ENCODE measurements around the gene TACC2. TPM values are rescaled to one million over a fixed set of nuclear protein-coding genes. Genes with fewer than 3 reads are reported as not detected.

Gene TACC2
- total RNA-seq, 1 donor from 2014 or later: 13.4 TPM

DNA sequence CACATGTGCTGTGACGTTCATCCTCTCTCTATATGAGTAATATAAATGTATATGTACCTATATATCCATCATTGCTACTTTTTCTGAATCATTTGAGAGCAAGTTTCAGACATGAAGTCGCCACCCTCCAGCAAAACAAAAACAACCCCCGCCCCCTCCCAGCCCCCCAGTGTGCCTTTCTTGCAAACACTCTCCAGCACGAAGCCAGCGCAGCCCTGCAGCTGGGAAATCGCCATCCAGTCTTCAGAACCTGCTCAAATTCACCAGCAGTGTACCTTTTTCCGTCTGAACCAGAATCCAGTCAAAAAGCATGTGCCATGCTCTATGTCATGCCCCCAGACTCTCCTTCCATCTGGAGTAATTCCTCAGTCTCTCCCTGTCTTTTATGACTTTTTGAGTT lies 135.8 kb downstream of the TACC2 start:
- no peaks in the 10 kb centered on the region for H3K27me3 ChIP-seq (ENCODE audit: control insufficient read depth, insufficient read depth, low read length)
- TF ChIP-seq, protein P1, sequence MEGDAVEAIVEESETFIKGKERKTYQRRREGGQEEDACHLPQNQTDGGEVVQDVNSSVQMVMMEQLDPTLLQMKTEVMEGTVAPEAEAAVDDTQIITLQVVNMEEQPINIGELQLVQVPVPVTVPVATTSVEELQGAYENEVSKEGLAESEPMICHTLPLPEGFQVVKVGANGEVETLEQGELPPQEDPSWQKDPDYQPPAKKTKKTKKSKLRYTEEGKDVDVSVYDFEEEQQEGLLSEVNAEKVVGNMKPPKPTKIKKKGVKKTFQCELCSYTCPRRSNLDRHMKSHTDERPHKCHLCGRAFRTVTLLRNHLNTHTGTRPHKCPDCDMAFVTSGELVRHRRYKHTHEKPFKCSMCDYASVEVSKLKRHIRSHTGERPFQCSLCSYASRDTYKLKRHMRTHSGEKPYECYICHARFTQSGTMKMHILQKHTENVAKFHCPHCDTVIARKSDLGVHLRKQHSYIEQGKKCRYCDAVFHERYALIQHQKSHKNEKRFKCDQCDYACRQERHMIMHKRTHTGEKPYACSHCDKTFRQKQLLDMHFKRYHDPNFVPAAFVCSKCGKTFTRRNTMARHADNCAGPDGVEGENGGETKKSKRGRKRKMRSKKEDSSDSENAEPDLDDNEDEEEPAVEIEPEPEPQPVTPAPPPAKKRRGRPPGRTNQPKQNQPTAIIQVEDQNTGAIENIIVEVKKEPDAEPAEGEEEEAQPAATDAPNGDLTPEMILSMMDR (IDR thresholded peaks at IDR 0.05; ENCODE audit: insufficient read depth, low read length, severe bottlenecking): no peak
- no peak for DNase-seq (ENCODE audit: low read depth)
- H3K36me3 ChIP-seq (ENCODE audit: control insufficient read depth, insufficient read depth, low read length): peaks cover 9% of the 10 kb centered on the region
- FAIRE-seq: no peak
- no peak overlapping the region for H3K4me3 ChIP-seq (ENCODE audit: low read depth, low read length)

DNA sequence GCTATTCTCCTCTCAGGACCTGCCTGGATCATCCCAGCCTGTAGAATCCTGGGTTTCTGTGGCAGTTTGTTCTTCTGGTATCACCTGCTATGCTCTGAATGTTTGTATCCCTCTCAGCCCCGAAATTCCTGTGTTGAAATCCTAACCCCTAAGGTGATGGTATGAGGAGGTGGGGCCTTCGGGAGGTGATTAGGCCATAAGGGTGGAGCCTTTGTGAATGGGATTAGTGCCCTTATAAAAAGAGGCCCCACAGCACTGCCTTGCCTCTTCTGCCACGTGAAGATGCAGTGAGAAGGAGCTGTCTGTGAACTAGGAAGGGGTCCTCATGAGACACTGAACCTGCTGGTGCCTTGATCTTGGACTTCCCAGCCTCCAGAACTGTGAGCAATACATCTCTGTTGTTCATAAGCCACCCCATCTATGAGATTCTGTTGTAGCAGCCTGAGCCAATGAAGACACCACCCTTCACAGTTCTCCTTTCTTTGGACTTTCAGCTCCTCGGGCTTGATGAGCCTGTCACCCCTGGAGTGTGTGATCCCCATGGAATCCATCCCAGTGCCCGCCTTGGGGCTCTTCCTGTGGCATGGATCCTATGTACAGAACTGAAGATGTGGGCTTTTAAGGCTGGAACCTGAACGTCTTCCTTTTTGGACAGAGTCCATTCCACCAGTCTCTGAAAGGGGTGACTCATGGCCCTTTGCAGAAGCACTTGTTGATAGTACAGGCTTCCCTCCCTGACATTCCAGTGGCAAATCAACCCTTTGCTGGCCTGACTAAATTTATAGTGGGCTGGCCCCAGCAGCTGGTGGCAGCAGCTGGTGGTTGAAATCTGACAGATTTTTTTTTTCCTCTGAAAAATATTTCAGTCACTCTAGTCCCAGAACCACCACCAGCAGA lies 138.0 kb downstream of the TACC2 start:
- FAIRE-seq (no peak), DNase-seq (ENCODE audit: low read depth) (peak; percentile 86)
- H3K27me3 ChIP-seq (ENCODE audit: control insufficient read depth, insufficient read depth, low read length): no peaks in the 10 kb centered on the region
- peaks cover 3% of the 10 kb centered on the region for H3K36me3 ChIP-seq (ENCODE audit: control insufficient read depth, insufficient read depth, low read length)
- no peak overlapping the region for H3K4me3 ChIP-seq (ENCODE audit: low read depth, low read length)
- TF ChIP-seq, protein P1 (IDR thresholded peaks at IDR 0.05; ENCODE audit: insufficient read depth, low read length, severe bottlenecking): no peak

DNA sequence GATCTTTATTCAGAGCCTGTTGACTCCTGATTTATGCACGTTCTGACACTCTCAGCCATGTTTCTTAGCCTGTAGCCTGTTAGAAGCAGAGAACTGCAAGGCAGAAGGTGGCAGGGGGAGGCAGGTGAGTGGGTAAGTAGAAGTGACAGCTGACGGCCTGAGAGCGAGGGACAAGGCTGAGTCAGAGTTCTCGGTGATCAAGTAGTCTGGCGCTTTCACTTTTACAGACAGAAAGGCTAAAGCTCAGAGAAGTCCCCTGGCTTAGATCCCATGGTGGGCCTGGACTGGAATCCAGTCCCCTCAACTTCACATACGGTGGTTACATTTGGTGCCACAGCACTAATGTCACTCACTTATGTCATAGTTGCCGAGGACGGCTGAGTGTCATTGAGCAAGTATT lies 139.0 kb downstream of the TACC2 start:
- DNase-seq (ENCODE audit: low read depth) (no peak), FAIRE-seq (no peak)
- TF ChIP-seq, protein P1 (IDR thresholded peaks at IDR 0.05; ENCODE audit: insufficient read depth, low read length, severe bottlenecking): no peak
- Histone ChIP-seq H3K27me3 (ENCODE audit: control insufficient read depth, insufficient read depth, low read length) (no peaks in the 10 kb centered on the region), H3K36me3 (ENCODE audit: control insufficient read depth, insufficient read depth, low read length) (peaks cover 5% of the 10 kb centered on the region), H3K4me3 (ENCODE audit: low read depth, low read length) (no peak overlapping the region)

DNA sequence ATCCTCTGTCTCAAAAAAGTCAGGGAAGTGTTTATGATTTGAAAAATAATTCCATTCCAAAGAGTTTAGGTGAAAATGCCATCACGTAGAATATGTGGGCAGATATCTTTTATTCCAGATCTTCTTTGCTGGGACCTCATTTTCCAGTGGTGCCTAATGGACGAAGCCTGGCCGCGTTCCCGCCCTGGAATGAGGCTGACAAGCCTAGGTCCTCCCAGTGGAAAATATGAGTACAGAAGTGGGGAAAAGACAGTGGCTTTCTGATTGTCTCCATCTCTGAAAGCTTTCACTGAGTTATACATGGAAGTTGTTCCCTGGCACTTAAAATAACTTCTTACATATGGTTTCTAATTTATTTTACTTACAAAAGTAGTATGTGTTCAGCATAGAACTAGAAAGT lies 139.4 kb downstream of the TACC2 start:
- FAIRE-seq (no peak), DNase-seq (ENCODE audit: low read depth) (no peak)
- no peaks in the 10 kb centered on the region for H3K27me3 ChIP-seq (ENCODE audit: control insufficient read depth, insufficient read depth, low read length)
- TF ChIP-seq, protein P1 (IDR thresholded peaks at IDR 0.05; ENCODE audit: insufficient read depth, low read length, severe bottlenecking): no peak
- H3K36me3 ChIP-seq (ENCODE audit: control insufficient read depth, insufficient read depth, low read length): peaks cover 8% of the 10 kb centered on the region
- H3K4me3 ChIP-seq (ENCODE audit: low read depth, low read length): no peak overlapping the region

DNA sequence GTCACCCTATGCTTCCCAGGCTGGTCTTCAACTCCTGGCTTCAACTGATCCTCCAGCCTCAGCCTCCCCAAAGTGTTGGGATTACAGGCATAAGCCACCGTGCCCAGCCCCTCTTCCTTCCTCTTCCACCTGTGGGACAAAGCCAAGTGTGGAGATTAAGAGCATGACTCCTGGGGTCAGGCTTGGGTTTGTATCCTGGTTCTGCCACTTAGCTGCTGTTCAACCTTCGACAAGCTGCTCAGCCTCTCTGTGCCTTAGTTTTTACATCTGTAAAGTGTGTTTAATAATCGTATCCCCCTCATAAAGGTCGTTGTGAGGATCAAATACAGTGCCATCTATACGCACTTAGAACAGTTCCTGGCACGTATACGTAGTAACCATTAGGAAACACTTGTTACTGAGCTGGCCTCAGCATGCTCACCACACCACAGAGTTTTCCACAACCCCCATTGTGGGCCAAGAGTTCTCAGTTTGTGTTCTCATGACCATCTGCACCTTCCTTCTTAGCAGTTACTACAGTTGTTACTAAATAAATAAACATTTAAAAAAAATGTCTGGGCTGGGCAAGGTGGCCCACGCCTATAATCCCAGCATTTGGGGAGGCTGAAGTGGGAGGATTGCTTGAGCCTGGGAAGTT lies 141.6 kb downstream of the TACC2 start:
- Histone ChIP-seq H3K27me3 (ENCODE audit: control insufficient read depth, insufficient read depth, low read length) (no peaks in the 10 kb centered on the region), H3K36me3 (ENCODE audit: control insufficient read depth, insufficient read depth, low read length) (peaks cover 19% of the 10 kb centered on the region), H3K4me3 (ENCODE audit: low read depth, low read length) (no peak overlapping the region)
- FAIRE-seq: no peak
- TF ChIP-seq, protein P1 (IDR thresholded peaks at IDR 0.05; ENCODE audit: insufficient read depth, low read length, severe bottlenecking): no peak
- DNase-seq (ENCODE audit: low read depth): no peak
